Measurements from ENCODE around the gene ASAH2B. TPM values are rescaled to one million over a fixed set of nuclear protein-coding genes. Genes with fewer than 3 reads are reported as not detected.
"Not testable (repeated sequence)": the region's sequence is repeated elsewhere in the genome, so short reads cannot be mapped to it uniquely, and the experiment has no call there.

ASAH2B gene
- total and polyA plus RNA-seq, 2 of the 13 experiments (the other 11 are each of a cell fraction or from before 2014, with no cell fraction given), result 4.2 to 4.6 TPM

DNA sequence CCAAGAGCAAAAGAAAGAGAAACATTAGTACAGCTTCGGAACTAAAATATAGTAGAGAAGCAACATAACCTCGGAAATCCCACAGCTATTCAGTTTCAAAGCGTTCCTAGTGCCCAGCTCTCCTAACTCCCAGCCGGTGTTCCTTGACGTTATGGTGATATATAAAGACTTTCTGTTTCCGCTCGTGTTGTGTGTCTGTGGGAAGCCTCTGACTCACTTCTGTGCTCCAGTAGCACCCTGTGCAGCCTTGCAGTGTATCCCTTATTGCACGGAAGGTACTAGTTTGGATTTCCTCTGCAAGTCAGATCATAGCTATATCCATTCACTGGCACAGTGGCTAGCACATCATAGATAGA is 535 bp downstream of the ASAH2B start:
- Histone ChIP-seq H3K36me3 (replicated peaks in 1 of 2; ENCODE audit: control insufficient read depth in 1 of 2, insufficient read depth in 2 of 2, low read length in 2 of 2) (no peaks in the 10 kb centered on the region), H3K27ac (ENCODE audit: extremely low read length, insufficient read depth, low read length) (peak overlapping the region; percentile 61), H3K9me3 (ENCODE audit: low read length) (no peaks in the 10 kb centered on the region), H3K79me2 (ENCODE audit: insufficient read depth, low read length) (no peaks in the 10 kb centered on the region), H3K4me3 (replicated peaks in 1 of 3; ENCODE audit: insufficient read depth in 1 of 3, low read depth in 2 of 3, low read length in 3 of 3) (peak overlapping the region; percentile 75 to 83 (median 80)), H3K4me2 (ENCODE audit: low read depth, low read length) (peak overlapping the region; percentile 86), H3K4me1 (ENCODE audit: insufficient read depth, low read length) (peaks cover 18% of the 10 kb centered on the region), H4K20me1 (ENCODE audit: insufficient read depth, low read length) (no peaks in the 10 kb centered on the region), H2AFZ (ENCODE audit: low read length) (peak overlapping the region; percentile 92), H3K27me3 (ENCODE audit: control insufficient read depth in 1 of 2, insufficient read depth in 2 of 2, low read length in 2 of 2) (no peaks in the 10 kb centered on the region; a peak in 1 of 5 replicates), H3K9ac (ENCODE audit: insufficient read depth, low read depth, low read length) (peak overlapping the region; percentile 68)
- DNase-seq (ENCODE audit: low spot score) (peak; percentile 15), ATAC-seq (peak; percentile 58), FAIRE-seq (no peak)
- intact Hi-C loops (cut with micrococcal nuclease; ENCODE audit: unreplicated experiment), result no loop called here
- TF ChIP-seq, protein P1, sequence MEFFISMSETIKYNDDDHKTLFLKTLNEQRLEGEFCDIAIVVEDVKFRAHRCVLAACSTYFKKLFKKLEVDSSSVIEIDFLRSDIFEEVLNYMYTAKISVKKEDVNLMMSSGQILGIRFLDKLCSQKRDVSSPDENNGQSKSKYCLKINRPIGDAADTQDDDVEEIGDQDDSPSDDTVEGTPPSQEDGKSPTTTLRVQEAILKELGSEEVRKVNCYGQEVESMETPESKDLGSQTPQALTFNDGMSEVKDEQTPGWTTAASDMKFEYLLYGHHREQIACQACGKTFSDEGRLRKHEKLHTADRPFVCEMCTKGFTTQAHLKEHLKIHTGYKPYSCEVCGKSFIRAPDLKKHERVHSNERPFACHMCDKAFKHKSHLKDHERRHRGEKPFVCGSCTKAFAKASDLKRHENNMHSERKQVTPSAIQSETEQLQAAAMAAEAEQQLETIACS (CRISPR knock-in tag; IDR thresholded peaks at IDR 0.05), result no peak
- TF ChIP-seq IRF2 (CRISPR knock-in tag; IDR thresholded peaks at IDR 0.05) (0 out of 2 replicates have a peak, but pooled peaks have one; percentile 2), ZNF207 (IDR thresholded peaks at IDR 0.05; ENCODE audit: borderline replicate concordance) (no peak)
- in situ Hi-C loops (cut with HindIII; ENCODE audit: extremely low pct_ligation_motif_present, low pct_unique_long_range_greater_than_20kb), result no loop called here
- ChIA-PET POLR2A (interaction anchor here (1.0 to 1.8 kb wide), 4 partner anchors 69 to 145 kb away, joined by 3 to 7 read pairs (median 4); partner anchors contain the start of gene A1CF), CTCF (ENCODE audit: low intra/inter-chr PET ratio, low total read pairs) (no interaction called here)
- under 1% methylated on average over 8 of the region's 8 CpGs for WGBS (ENCODE audit: low lambda C conversion rate)
- BruUV-seq (replicated peaks), result TSS peak; percentile 74

DNA sequence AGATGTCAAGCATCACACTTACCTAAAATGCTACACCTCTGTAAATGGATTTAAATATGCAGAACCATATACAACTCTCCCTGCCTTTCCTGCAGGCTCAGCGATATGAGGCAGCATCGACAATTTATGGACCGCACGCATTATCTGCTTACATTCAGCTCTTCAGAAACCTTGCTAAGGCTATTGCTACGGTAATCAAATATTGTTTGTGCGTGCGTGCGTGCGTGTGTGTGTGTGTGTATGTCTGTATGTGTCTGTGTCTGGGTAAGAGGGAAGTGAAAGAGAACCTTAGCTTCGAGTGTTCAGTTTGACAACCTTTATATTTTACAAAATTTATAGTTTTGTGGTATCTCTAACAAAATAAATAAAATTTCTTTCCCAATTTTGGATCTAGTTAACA is 3.1 kb downstream of the ASAH2B start:
- H3K4me3 ChIP-seq (replicated peaks in 1 of 3; ENCODE audit: insufficient read depth in 1 of 3, low read depth in 2 of 3, low read length in 3 of 3); H3K27me3 ChIP-seq (ENCODE audit: control insufficient read depth in 1 of 2, insufficient read depth in 2 of 2, low read length in 2 of 2); H3K27ac ChIP-seq (ENCODE audit: extremely low read length, insufficient read depth, low read length); FAIRE-seq; DNase-seq (ENCODE audit: low spot score); BruUV-seq (replicated peaks); H2AFZ ChIP-seq (ENCODE audit: low read length); H3K36me3 ChIP-seq (replicated peaks in 1 of 2; ENCODE audit: control insufficient read depth in 1 of 2, insufficient read depth in 2 of 2, low read length in 2 of 2); CTCF ChIA-PET (ENCODE audit: low intra/inter-chr PET ratio, low total read pairs); H3K9me3 ChIP-seq (ENCODE audit: low read length); H4K20me1 ChIP-seq (ENCODE audit: insufficient read depth, low read length); POLR2A ChIA-PET; in situ Hi-C loops (cut with HindIII; ENCODE audit: extremely low pct_ligation_motif_present, low pct_unique_long_range_greater_than_20kb); intact Hi-C loops (cut with micrococcal nuclease; ENCODE audit: unreplicated experiment); H3K9ac ChIP-seq (ENCODE audit: insufficient read depth, low read depth, low read length); H3K4me2 ChIP-seq (ENCODE audit: low read depth, low read length); ATAC-seq; H3K79me2 ChIP-seq (ENCODE audit: insufficient read depth, low read length): not testable (repeated sequence)
- H3K4me1 ChIP-seq (ENCODE audit: insufficient read depth, low read length), result peaks cover 18% of the 10 kb centered on the region
- WGBS (ENCODE audit: low lambda C conversion rate), result 98% methylated on average over 10 of the region's 10 CpGs

DNA sequence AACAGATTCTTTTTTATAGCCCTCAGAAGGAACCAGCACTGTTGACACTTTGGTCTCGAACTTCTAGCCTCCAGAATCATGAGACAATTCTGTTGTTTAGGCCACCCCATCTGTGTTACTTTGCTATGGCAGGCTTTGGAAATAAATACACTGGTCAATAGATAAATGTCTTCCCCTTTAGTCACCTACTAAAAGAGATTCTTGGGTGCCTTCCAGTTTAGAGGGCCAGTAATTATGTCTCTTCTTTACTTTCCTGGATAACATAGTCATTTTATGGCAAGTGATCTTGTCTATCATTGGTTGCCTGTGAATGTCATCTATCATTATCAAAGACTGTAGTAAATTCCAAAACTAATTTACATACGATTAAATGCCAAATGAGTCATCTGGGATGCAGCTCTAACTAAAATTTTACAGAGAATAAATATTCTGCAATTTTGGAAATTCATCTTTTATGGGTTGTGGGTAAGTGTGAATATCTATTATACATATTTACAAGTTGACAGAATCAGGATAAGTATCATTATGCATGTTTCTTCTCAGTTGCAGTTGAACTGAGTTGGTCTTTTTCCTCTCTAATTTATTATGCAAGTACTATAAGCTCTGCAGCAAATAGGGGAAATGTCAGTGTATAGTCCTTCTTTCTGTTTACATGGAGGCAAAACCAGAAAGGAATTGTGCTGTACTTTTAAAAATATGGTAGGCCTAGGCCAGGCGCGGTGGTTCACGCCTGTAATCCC is 27.2 kb downstream of the ASAH2B start:
- H2AFZ ChIP-seq (ENCODE audit: low read length); CTCF ChIA-PET (ENCODE audit: low intra/inter-chr PET ratio, low total read pairs); H3K27ac ChIP-seq (ENCODE audit: extremely low read length, insufficient read depth, low read length); ATAC-seq; H3K4me2 ChIP-seq (ENCODE audit: low read depth, low read length); H3K9ac ChIP-seq (ENCODE audit: insufficient read depth, low read depth, low read length); H3K4me1 ChIP-seq (ENCODE audit: insufficient read depth, low read length); H4K20me1 ChIP-seq (ENCODE audit: insufficient read depth, low read length); H3K79me2 ChIP-seq (ENCODE audit: insufficient read depth, low read length); H3K4me3 ChIP-seq (replicated peaks in 1 of 3; ENCODE audit: insufficient read depth in 1 of 3, low read depth in 2 of 3, low read length in 3 of 3); POLR2A ChIA-PET; DNase-seq (ENCODE audit: low spot score); H3K27me3 ChIP-seq (ENCODE audit: control insufficient read depth in 1 of 2, insufficient read depth in 2 of 2, low read length in 2 of 2); BruUV-seq (replicated peaks); H3K9me3 ChIP-seq (ENCODE audit: low read length); FAIRE-seq; intact Hi-C loops (cut with micrococcal nuclease; ENCODE audit: unreplicated experiment); H3K36me3 ChIP-seq (replicated peaks in 1 of 2; ENCODE audit: control insufficient read depth in 1 of 2, insufficient read depth in 2 of 2, low read length in 2 of 2); in situ Hi-C loops (cut with HindIII; ENCODE audit: extremely low pct_ligation_motif_present, low pct_unique_long_range_greater_than_20kb): not testable (repeated sequence)
- WGBS (ENCODE audit: low lambda C conversion rate), result 72% methylated on average over 4 of the region's 5 CpGs

DNA sequence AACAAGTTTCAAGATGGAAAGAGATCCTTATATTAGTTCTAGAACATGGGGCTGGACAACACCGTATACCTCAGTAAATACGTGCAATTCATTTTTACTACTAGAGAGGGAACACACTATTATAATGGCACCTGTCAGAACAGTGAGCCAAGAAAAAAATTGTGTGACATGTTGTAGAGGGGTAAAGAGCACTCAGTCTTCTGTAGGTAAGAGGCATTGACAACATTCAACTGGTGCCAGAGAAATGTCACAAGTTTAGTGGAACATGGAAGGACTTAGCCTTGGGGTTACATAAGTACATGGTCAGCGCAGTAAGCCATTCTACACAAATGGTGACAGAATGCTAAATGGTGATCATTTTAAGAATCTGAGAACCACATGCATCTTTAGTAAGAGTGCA is 32.3 kb downstream of the ASAH2B start:
- POLR2A ChIA-PET; in situ Hi-C loops (cut with HindIII; ENCODE audit: extremely low pct_ligation_motif_present, low pct_unique_long_range_greater_than_20kb); CTCF ChIA-PET (ENCODE audit: low intra/inter-chr PET ratio, low total read pairs); H4K20me1 ChIP-seq (ENCODE audit: insufficient read depth, low read length); DNase-seq (ENCODE audit: low spot score); H3K79me2 ChIP-seq (ENCODE audit: insufficient read depth, low read length); FAIRE-seq; H3K9me3 ChIP-seq (ENCODE audit: low read length); H3K4me1 ChIP-seq (ENCODE audit: insufficient read depth, low read length); intact Hi-C loops (cut with micrococcal nuclease; ENCODE audit: unreplicated experiment); H3K36me3 ChIP-seq (replicated peaks in 1 of 2; ENCODE audit: control insufficient read depth in 1 of 2, insufficient read depth in 2 of 2, low read length in 2 of 2); H3K27me3 ChIP-seq (ENCODE audit: control insufficient read depth in 1 of 2, insufficient read depth in 2 of 2, low read length in 2 of 2); BruUV-seq (replicated peaks); H2AFZ ChIP-seq (ENCODE audit: low read length); H3K27ac ChIP-seq (ENCODE audit: extremely low read length, insufficient read depth, low read length); H3K4me2 ChIP-seq (ENCODE audit: low read depth, low read length); H3K4me3 ChIP-seq (replicated peaks in 1 of 3; ENCODE audit: insufficient read depth in 1 of 3, low read depth in 2 of 3, low read length in 3 of 3); H3K9ac ChIP-seq (ENCODE audit: insufficient read depth, low read depth, low read length); ATAC-seq: not testable (repeated sequence)
- WGBS (ENCODE audit: low lambda C conversion rate), result 90% methylated on average over 2 of the region's 3 CpGs

All from HepG2 (cell line).